Endothelial cell (in vitro differentiated cells): ENCODE data around the gene RWDD3. TPM values are rescaled to one million over a fixed set of nuclear protein-coding genes. Genes with fewer than 3 reads are reported as not detected.

Source experiments
- DNase-seq: peaks from one replicate; pipeline ENCODE4 v3.0.0; 2021; ENCODE audit warnings: low spot score
- H3K27ac Mint-ChIP-seq: one replicate; pipeline ENCODE4 v1.8.0; 2021; ENCODE audit warnings: mixed read lengths, inconsistent platforms; ENCODE audit not compliant: unreplicated experiment
- H3K27me3 Mint-ChIP-seq: one replicate; pipeline ENCODE4 v1.8.0; 2021; ENCODE audit warnings: mild to moderate bottlenecking, moderate library complexity, mixed read lengths, inconsistent platforms; ENCODE audit not compliant: unreplicated experiment
- H3K36me3 Mint-ChIP-seq: one replicate; pipeline ENCODE4 v1.8.0; 2021; ENCODE audit warnings: mild to moderate bottlenecking, low read depth, mixed read lengths, inconsistent platforms; ENCODE audit not compliant: unreplicated experiment
- H3K4me1 Mint-ChIP-seq: one replicate; pipeline ENCODE4 v1.8.0; 2021; ENCODE audit warnings: mild to moderate bottlenecking, mixed read lengths, inconsistent platforms; ENCODE audit not compliant: unreplicated experiment
- H3K4me3 Mint-ChIP-seq: one replicate; pipeline ENCODE4 v1.8.0; 2021; ENCODE audit warnings: mild to moderate bottlenecking, mixed read lengths, inconsistent platforms; ENCODE audit not compliant: unreplicated experiment
- H3K9me3 Mint-ChIP-seq: one replicate; pipeline ENCODE4 v1.8.0; 2021; ENCODE audit warnings: mixed read lengths, inconsistent platforms; ENCODE audit not compliant: unreplicated experiment
- CTCF ChIP-seq: fragments of 200-600 bp; sonication (generic); IDR thresholded peaks from one replicate; pipeline ENCODE4 v1.5.0; 2021; ENCODE audit warnings: antibody characterized with exemption; ENCODE audit not compliant: unreplicated experiment
- total RNA-seq: library from RNA; stranded (reverse); fragmentation: NEBNext Ultra II Directional; extraction: Animal tissue kit (Norgen Biotek cat#: 25700); gene quantifications from one replicate; pipeline ENCODE4 v1.2.1, GENCODE V29; 2021; ENCODE audit not compliant: unreplicated experiment

RWDD3 gene
- total RNA-seq, 1 donor from 2014 or later: 31.4 TPM

DNA sequence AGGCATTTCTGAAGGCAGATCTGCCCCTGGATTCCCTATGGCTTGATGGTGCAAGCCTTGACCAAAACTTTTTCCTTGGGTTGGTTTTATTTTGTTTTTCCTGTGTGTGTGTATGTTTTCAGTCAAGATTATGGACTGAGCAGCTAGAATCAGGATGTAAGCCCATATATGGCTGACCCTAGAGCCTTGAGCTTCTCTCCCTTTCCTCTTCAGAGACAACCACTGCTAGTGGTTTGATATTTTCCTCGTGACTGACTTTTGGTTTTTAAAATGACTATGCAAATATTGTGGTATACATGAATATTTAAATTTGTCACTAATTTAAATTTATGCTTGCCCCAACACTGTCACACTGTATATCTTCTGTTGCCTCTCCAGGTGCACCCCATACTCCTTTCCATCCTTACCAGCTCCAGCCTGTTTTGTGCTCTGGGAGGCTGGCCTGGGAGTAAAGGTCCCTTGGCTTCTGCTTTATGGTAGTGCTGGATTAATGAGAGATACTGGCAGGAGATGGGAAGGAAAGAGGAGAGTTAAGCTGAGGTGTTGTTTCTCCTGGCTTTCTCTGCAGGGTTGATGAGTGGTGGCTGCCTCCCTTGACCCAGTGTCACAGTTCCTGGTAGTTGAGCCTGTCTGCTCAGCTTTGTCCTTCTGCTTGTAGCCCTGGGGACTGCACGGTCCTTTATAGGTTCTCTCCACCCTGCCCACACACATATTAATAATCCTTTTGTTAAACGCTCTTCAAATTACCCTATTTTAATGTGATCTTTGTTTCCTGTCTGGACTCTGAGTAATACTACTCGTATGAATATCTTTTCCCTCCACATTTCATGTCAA is 44.4 kb downstream of the RWDD3 start:
- H3K27me3 Mint-ChIP-seq: peaks cover 1% of the 10 kb centered on the region
- H3K9me3 Mint-ChIP-seq: no peaks in the 10 kb centered on the region
- H3K4me3 Mint-ChIP-seq: no peak overlapping the region
- H3K36me3 Mint-ChIP-seq: no peaks in the 10 kb centered on the region
- H3K27ac Mint-ChIP-seq: no peak overlapping the region
- TF ChIP-seq CTCF: no peak
- no peaks in the 10 kb centered on the region for H3K4me1 Mint-ChIP-seq
- no peak for DNase-seq

DNA sequence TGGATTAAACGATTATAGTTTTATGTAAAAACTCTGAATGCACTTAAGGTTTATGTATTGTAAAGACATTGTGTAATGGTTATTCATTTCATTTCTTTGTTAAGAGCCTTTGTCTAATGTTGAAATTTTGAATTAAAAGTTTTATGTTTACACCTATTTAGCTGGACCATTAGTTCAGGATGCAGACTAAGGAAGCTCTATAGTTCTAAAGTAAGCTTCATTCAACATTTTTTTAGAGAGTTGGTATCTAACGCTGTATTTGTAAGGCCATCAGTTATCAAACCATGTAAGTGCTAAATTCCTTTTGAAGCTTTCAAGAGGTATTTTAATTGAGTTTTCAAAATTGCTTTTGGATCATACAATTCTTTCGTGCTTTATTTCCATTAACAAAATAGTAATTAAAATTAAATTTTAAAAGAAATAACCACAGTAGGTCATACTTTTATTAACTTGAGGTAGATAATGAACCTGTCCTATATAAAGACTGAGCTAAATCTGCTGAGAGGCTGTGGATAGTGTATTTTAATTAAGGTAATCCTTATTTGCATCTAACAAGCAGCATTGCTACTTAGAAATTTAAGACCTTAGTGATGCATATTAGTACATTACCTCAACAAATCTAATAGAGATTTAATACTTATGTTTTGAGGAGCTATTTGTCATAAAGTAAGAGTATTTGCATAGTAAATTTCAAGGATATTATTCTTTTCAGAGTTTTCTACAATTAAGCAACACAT is 47.9 kb downstream of the RWDD3 start:
- Mint-ChIP-seq H3K9me3 (no peaks in the 10 kb centered on the region), H3K27ac (no peak overlapping the region), H3K27me3 (no peaks in the 10 kb centered on the region), H3K36me3 (no peaks in the 10 kb centered on the region), H3K4me1 (peaks cover 2% of the 10 kb centered on the region), H3K4me3 (no peak overlapping the region)
- TF ChIP-seq CTCF: no peak
- no peak for DNase-seq

GRCh38 chr1:95282518-95282895 is 48.5 kb downstream of the RWDD3 start:
- no peak for DNase-seq
- H3K4me1 Mint-ChIP-seq: peaks cover 2% of the 10 kb centered on the region
- no peaks in the 10 kb centered on the region for H3K36me3 Mint-ChIP-seq
- no peak overlapping the region for H3K27ac Mint-ChIP-seq
- no peak overlapping the region for H3K4me3 Mint-ChIP-seq
- H3K27me3 Mint-ChIP-seq: no peaks in the 10 kb centered on the region
- no peak for TF ChIP-seq CTCF
- no peaks in the 10 kb centered on the region for H3K9me3 Mint-ChIP-seq

GRCh38 chr1:95284420-95284819 is 50.4 kb downstream of the RWDD3 start:
- H3K27ac Mint-ChIP-seq: no peak overlapping the region
- no peaks in the 10 kb centered on the region for H3K36me3 Mint-ChIP-seq
- TF ChIP-seq CTCF: no peak
- peaks cover 1% of the 10 kb centered on the region for H3K27me3 Mint-ChIP-seq
- no peak for DNase-seq
- no peak overlapping the region for H3K4me3 Mint-ChIP-seq
- H3K9me3 Mint-ChIP-seq: no peaks in the 10 kb centered on the region
- peaks cover 2% of the 10 kb centered on the region for H3K4me1 Mint-ChIP-seq

DNA sequence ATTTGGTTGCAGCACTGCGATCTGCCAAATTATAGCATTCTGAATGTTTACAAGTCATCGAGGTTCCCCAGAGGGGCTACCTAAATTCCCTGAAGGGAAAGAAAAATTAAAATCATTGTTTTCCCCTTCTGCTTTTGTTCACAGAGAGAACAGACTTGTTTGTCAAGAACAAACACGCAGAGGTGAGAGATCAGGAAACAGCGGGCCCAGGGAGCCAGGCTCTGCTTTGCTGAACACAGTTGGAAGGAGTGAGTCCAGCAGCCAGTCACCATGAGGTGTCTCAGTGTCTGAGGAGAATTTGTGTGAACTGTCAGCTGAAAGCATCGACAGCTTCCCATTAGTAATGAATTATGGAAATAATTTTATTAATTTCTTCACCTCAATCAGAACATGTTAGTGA is 52.5 kb downstream of the RWDD3 start:
- no peak for DNase-seq
- no peak overlapping the region for H3K27ac Mint-ChIP-seq

More for the DNA sequence above, 52.5 kb downstream of the RWDD3 start:
- no peak for TF ChIP-seq CTCF
- no peaks in the 10 kb centered on the region for H3K36me3 Mint-ChIP-seq
- H3K4me3 Mint-ChIP-seq: no peak overlapping the region
- H3K9me3 Mint-ChIP-seq: no peaks in the 10 kb centered on the region
- H3K4me1 Mint-ChIP-seq: peaks cover 2% of the 10 kb centered on the region
- H3K27me3 Mint-ChIP-seq: peaks cover 1% of the 10 kb centered on the region
